GM21786 (cell line): Measurements from ENCODE around the gene CFAP298.

Experiments used
- ATAC-seq: cut with Tn5 transposase; IDR thresholded peaks from one replicate; pipeline ENCODE4 v1.9.1; 2021; ENCODE audit not compliant: unreplicated experiment

CFAP298 gene

DNA sequence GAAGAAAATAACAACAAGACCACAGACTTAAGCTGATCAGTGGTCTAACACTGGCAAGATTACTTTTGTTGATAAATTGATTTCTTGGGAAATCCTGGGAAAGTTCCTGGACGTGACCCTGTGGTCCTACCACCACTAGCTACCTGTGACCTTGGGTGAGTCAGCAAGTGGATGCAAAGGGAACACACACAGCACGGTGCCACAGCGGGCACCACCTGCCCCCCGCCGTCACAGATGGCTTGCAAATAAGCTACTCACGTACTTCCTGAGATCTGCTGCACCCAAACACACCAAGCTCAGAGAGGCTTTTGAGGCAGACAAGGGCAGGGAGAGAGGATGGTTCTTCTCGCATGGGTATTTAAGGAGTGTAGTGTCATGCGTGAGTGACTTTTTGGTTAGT, 12.7 kb downstream of the CFAP298 start:
- ATAC-seq, result no peak

DNA sequence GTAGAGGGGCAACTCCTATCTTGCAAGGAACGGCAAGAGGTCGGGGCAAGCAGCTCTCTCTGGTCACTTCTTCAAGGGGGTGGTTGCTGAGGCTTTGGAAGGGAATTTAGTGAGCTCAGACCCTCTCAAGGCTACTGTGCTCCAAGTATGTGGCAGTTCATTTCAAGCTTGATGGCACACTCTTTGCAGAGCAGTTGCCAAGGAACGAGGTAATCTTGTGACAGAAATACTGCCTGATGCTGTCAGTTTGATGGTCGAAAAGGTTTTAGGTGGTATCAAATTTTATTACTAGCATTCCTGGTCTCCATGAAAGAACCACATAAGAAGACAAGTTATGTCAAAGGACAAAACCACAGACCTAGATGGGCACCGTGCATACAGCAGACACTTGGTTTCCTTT, 13.1 kb downstream of the CFAP298 start:
- ATAC-seq, result no peak

GRCh38 chr21:32597205-32597604, 15.0 kb downstream of the CFAP298 start:
- no peak for ATAC-seq

GRCh38 chr21:32595431-32595830, 16.7 kb downstream of the CFAP298 start:
- no peak for ATAC-seq

- ATAC-seq, result no peak
Observed at GRCh38 chr21:32593690-32594089, 18.5 kb downstream of the CFAP298 start.

DNA sequence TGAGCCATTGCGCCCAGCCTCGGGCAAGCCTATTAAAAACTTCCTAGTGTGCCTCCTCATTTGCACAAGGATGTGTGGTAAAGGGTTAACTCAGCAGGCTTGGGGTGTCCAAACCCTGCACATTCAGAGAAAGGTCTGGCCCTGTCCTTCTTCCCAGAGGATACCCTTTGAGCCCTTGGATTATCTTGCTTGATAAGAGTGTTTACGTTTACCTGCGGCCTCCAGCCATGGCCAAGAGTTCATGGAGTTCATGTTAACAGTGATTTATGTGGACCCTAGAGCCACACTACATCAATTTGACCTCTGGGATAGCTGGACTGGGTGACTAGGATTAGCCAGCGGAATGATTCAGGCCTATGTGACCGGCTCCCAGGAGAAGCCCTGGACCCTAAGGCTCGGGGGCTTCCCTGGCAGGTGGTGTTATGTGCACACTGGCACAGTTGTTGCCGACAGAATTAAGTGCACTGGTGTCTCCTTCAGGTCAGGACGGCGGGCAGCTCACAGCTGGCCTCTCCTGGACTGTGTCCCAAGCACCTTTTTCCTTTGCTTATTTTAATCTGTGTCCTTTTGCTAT, 19.2 kb downstream of the CFAP298 start:
- ATAC-seq, result no peak

DNA sequence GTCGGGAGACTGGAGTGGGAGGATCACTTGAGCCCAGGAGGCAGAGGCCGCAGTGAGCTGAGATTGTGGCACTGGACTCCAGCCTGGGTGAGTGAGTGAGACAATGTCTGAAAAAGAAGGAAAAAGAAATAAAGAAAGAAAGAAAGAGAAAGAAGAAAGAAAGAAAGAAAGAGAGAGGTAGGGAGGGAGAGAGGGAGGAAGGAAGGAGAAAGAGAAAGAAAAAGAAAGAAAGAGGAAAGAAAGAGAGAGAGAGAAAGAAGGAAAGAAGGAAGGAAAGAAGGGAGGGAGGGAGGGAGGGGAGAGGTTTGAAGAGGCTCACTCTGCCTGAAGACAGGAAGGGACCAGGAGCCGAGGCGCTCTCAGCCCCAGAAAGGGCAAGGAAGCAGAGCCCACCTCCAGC, 22.0 kb downstream of the CFAP298 start:
- ATAC-seq, result no peak

- no peak for ATAC-seq
Observed at GRCh38 chr21:32587651-32588050, 24.5 kb downstream of the CFAP298 start.

DNA sequence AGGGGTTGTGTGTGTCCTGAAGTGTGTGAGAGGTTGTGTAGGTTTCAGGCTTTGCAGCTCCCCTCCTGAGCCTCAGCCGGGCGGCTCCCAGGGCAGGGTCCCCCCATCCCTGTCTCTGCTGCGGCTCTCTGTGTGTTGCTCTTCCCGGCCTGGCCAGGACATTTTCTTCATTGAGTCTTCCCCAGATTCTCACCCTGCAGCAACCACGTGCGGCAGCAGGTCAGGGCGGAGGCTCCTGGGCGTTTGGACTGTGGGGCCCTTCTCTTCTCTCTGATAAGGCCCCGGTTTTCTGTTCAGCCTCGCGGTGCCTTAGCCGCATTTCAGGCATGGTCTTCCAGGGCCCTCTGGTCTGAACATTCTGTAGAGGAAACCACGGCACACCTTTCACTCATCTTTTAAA, 25.1 kb downstream of the CFAP298 start:
- no peak for ATAC-seq

DNA sequence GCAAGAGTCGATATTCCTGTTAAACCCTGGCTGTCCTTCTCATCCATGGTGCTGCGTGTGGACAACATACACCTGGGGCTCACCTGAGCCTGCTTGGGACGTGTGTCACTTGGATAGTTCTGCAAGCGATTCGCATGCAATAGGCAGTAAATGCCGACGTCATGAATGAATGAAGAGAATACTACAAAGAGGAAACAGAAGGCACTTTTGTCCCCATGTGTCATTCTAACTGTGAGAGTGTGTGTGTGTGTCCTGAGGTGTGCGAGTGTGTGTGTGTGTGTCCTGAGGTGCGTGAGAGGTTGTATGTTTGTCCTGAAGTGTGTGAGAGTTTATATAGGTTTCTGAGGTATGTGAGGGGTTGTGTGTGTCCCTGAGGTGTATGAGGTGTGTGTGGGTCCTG, 26.2 kb downstream of the CFAP298 start:
- no peak for ATAC-seq

DNA sequence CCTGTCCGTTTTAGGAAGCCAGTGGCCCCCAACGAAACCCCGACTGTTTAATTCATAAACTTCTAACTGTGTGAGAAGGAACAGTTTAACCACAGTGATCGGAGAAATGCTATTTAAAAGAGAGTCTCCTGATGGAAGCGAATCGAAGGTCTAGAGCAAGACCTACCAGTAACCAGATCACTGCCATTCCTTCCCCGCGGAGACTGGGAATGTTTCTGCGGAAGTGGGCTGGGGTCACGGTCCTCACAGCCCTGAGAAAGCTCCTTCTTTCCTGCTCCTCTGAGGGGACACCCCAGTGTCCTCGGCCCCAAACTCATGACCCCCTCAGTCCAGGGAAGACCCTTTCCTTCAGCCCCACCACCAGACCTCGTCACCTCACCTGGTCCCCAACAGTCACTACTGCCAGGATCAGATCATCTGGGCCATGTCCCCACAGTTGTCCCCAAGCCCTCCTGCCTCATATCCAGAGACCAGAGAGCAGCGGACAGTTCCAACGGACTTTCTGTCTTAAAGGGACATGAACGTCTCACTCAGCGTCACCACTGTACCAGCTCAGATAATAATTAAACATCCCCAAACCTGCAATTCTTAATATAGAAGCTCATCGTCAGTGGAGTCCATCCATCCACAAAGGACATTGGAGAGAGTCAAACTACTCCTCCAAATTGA, 27.0 kb downstream of the CFAP298 start, which contains the start of gene TCP10L:
TSS of gene TCP10L (minus strand) at position 482 of the 669 bp plus-strand sequence. CDS start 1,219 bp downstream, outside the sequence.
- no peak for ATAC-seq

DNA sequence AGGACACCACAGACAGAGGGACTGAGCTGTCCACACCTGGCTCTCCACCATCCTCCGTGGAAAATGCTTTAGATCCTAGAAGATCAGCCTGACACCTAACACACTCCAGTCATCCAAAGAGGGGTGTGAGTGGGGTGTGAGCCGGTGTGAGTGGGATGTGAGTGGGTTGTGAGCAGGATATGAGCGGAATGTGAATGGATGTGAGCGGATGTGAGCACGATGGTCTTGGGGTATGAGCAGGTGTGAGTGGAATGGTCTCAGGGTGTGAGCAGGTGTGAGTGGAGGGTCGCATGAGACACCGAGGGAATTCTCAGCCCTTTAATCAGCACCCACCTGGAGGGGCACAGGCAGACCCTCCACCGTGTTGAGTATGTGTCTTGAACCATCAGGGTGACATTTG, 27.7 kb downstream of the CFAP298 start:
- ATAC-seq, result no peak

- ATAC-seq, result no peak
Observed at GRCh38 chr21:32581732-32582131, 30.4 kb downstream of the CFAP298 start.

GRCh38 chr21:32580949-32581348, 31.2 kb downstream of the CFAP298 start:
- ATAC-seq, result no peak

GRCh38 chr21:32578107-32578691, 34.0 kb downstream of the CFAP298 start:
- no peak for ATAC-seq

DNA sequence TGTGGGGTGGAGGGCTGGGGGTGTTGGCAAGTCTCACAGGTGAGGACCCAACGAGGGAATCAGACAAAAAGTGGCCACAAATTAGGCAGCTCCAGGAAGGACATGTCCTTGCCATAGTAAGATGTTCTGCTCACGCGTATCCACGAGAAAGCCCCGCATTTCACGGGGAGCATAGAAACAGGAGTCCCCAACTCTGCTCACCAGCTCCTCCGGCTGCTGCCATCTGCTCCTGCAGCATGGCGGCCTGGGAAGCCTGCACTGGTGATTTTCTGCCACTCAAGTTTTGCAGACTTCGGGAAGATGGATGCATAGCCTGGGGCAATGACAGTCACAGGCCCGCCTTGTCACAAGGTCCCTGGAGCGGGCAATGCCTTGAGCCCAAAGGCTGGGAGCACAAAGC, 36.2 kb downstream of the CFAP298 start:
- no peak for ATAC-seq

GRCh38 chr21:32574946-32575925, 36.9 kb downstream of the CFAP298 start:
- no peak for ATAC-seq

- ATAC-seq, result no peak
Observed at GRCh38 chr21:32572574-32573420, 39.4 kb downstream of the CFAP298 start.

DNA sequence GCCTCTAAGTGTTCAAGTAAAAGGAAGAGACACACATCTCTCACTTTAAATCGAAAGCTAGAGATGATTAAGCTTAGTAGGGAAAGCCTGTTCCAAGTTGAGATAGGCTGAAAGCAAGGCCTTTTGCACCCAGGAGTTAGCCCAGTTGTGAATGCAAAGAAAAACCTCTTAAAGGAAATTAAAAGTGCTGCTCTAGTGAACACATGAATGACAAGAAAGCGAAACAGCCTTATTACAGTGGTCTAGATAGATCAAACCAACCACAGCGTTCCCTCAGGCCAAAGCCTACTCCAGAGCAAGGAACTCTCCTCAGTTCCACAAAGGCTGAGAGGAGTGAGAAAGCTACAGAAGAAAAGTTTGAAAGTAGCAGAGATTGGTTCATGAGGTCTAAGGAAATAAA, 41.7 kb downstream of the CFAP298 start:
- no peak for ATAC-seq
